Transverse colon (tissue), 3 donors: Measurements from ENCODE around the gene MYO19.

ENCODE experiments used
- CTCF ChIP-seq, 5 experiments: fragments of 200-600 bp in 3 of 5; fragments of 450-650 bp in 2 of 5; sonication (generic) in 3 of 5; IDR thresholded peaks; 1 replicate in 2 of 5; 2 replicates in 3 of 5; pipeline ENCODE4 v1.5.1; 2016 to 2017; ENCODE audit warnings: antibody characterized with exemption in 5 of 5, inconsistent platforms in 3 of 5, mild to moderate bottlenecking in 2 of 5, moderate library complexity in 1 of 5
- POLR2A ChIP-seq: fragments of 450-650 bp; IDR thresholded peaks from one replicate; pipeline ENCODE4 v1.6.1; 2016; ENCODE audit warnings: antibody characterized with exemption, mild to moderate bottlenecking, moderate library complexity

- TF ChIP-seq CTCF (IDR thresholded peaks at IDR 0.05) (no peak), POLR2A (no peak)
Observed at GRCh38 chr17:36509272-36509985, 25.2 kb downstream of the MYO19 start.
